ENCODE data around the gene ST6GALNAC3.
"Not testable (repeated sequence)": the region's sequence is repeated elsewhere in the genome, so short reads cannot be mapped to it uniquely, and the experiment has no call there.

The ST6GALNAC3 gene

GRCh38 chr1:76198452-76198851 lies 123.9 kb downstream of the ST6GALNAC3 start:
- no peak for DNase-seq (ENCODE audit: low spot score)

- no peak for DNase-seq (ENCODE audit: low spot score)
Observed at GRCh38 chr1:76202670-76203069, 128.1 kb downstream of the ST6GALNAC3 start.

GRCh38 chr1:76203127-76203526 lies 128.6 kb downstream of the ST6GALNAC3 start:
- no peak for DNase-seq (ENCODE audit: low spot score)

GRCh38 chr1:76209238-76209637 lies 134.7 kb downstream of the ST6GALNAC3 start:
- no peak for DNase-seq (ENCODE audit: low spot score)

GRCh38 chr1:76209648-76210047 lies 135.1 kb downstream of the ST6GALNAC3 start:
- no peak for DNase-seq (ENCODE audit: low spot score)

- DNase-seq (ENCODE audit: low spot score), result no peak
Observed at GRCh38 chr1:76210160-76210559, 135.6 kb downstream of the ST6GALNAC3 start.

- no peak for DNase-seq (ENCODE audit: low spot score)
Observed at GRCh38 chr1:76218888-76219287, 144.3 kb downstream of the ST6GALNAC3 start.

- DNase-seq (ENCODE audit: low spot score), result no peak
Observed at GRCh38 chr1:76219366-76219818, 144.8 kb downstream of the ST6GALNAC3 start.

GRCh38 chr1:76224752-76225151 lies 150.2 kb downstream of the ST6GALNAC3 start:
- no peak for DNase-seq (ENCODE audit: low spot score)

GRCh38 chr1:76225526-76225925 lies 151.0 kb downstream of the ST6GALNAC3 start:
- no peak for DNase-seq (ENCODE audit: low spot score)

- DNase-seq (ENCODE audit: low spot score), result no peak
Observed at GRCh38 chr1:76227621-76228020, 153.1 kb downstream of the ST6GALNAC3 start.

- DNase-seq (ENCODE audit: low spot score), result no peak
Observed at GRCh38 chr1:76229279-76230005, 154.9 kb downstream of the ST6GALNAC3 start.

GRCh38 chr1:76230842-76231281 lies 156.3 kb downstream of the ST6GALNAC3 start:
- no peak for DNase-seq (ENCODE audit: low spot score)

- no peak for DNase-seq (ENCODE audit: low spot score)
Observed at GRCh38 chr1:76231320-76231719, 156.8 kb downstream of the ST6GALNAC3 start.

GRCh38 chr1:76232666-76233065 lies 158.1 kb downstream of the ST6GALNAC3 start:
- no peak for DNase-seq (ENCODE audit: low spot score)

- DNase-seq (ENCODE audit: low spot score), result no peak
Observed at GRCh38 chr1:76234061-76234460, 159.5 kb downstream of the ST6GALNAC3 start.

- DNase-seq (ENCODE audit: low spot score), result no peak
Observed at GRCh38 chr1:76237211-76237610, 162.7 kb downstream of the ST6GALNAC3 start.

GRCh38 chr1:76238094-76238628 lies 163.6 kb downstream of the ST6GALNAC3 start:
- DNase-seq (ENCODE audit: low spot score), result no peak

GRCh38 chr1:76239470-76239918 lies 164.9 kb downstream of the ST6GALNAC3 start:
- DNase-seq (ENCODE audit: low spot score), result no peak

- DNase-seq (ENCODE audit: low spot score), result no peak
Observed at GRCh38 chr1:76240316-76240715, 165.8 kb downstream of the ST6GALNAC3 start.

GRCh38 chr1:76242587-76242986 lies 168.0 kb downstream of the ST6GALNAC3 start:
- DNase-seq (ENCODE audit: low spot score), result not testable (repeated sequence)

GRCh38 chr1:76247261-76247852 lies 172.8 kb downstream of the ST6GALNAC3 start:
- no peak for DNase-seq (ENCODE audit: low spot score)

- no peak for DNase-seq (ENCODE audit: low spot score)
Observed at GRCh38 chr1:76250271-76250670, 175.7 kb downstream of the ST6GALNAC3 start.
